IMR-90 (cell line): ENCODE data around the gene PPP6R3. TPM values are rescaled to one million over a fixed set of nuclear protein-coding genes. Genes with fewer than 3 reads are reported as not detected.
A peak's percentile ranks its signal among the peaks of the same experiment; 100 is the strongest.

ENCODE experiments used
- ATAC-seq: fragments of 200-7000 bp; cut with Tn5 transposase; 2 replicates; pipeline ENCODE4 v1.9.1; 2020; ENCODE audit warnings: low read depth, mild to moderate bottlenecking, moderate library complexity
- BruUV-seq: library from RNA; stranded (reverse); fragments of 400-500 nt; replicated peaks from 2 replicates; lab custom pipeline; 2021; lab: Mats Ljungman, UMichigan
- CTCF ChIA-PET: fragments of 300-600 bp; formaldehyde crosslinking; extraction: SDS; loops from one replicate; lab custom pipeline; 2021; ENCODE audit warnings: antibody characterized with exemption; lab: Yijun Ruan, JAX
- POLR2A ChIA-PET: fragments of 300-600 bp; sonication (Branson Sonifier 250); formaldehyde crosslinking; loops from one replicate; lab custom pipeline; 2022; ENCODE audit warnings: antibody characterized with exemption; ENCODE audit not compliant: unreplicated experiment; lab: Charles Lee
- DNase-seq: peaks from one replicate; pipeline ENCODE4 v3.0.0; 2013
- H2AFZ ChIP-seq: replicated peaks from 2 replicates; pipeline ENCODE3; 2013; ENCODE audit warnings: low read length, mild to moderate bottlenecking; ENCODE audit not compliant: poor library complexity
- H2AK5ac ChIP-seq: 2 replicates; pipeline ENCODE4 v1.6.1; 2013; ENCODE audit warnings: low read depth, low read length, inconsistent platforms
- H2AK9ac ChIP-seq: replicated peaks from 2 replicates; pipeline ENCODE3; 2013; ENCODE audit warnings: mild to moderate bottlenecking, low read depth, low read length, moderate library complexity; ENCODE audit not compliant: poor library complexity
- H2BK120ac ChIP-seq: 2 replicates; pipeline ENCODE4 v1.6.1; 2013; ENCODE audit warnings: low read depth, low read length, inconsistent platforms
- H2BK15ac ChIP-seq: 3 replicates; pipeline ENCODE4 v1.6.1; 2013; ENCODE audit warnings: low read depth, low read length, inconsistent platforms
- H2BK20ac ChIP-seq: 2 replicates; pipeline ENCODE4 v1.6.1; 2013; ENCODE audit warnings: low read depth, mild to moderate bottlenecking, inconsistent platforms, low read length, moderate library complexity
- H2BK5ac ChIP-seq: 2 replicates; pipeline ENCODE4 v1.6.1; 2013; ENCODE audit warnings: mild to moderate bottlenecking, low read depth, low read length, inconsistent platforms; ENCODE audit not compliant: poor library complexity, severe bottlenecking
- H3K14ac ChIP-seq: replicated peaks from 2 replicates; pipeline ENCODE4 v1.6.1; 2013; ENCODE audit warnings: low read depth, low read length, inconsistent platforms
- H3K18ac ChIP-seq: 2 replicates; pipeline ENCODE4 v1.6.1; 2013; ENCODE audit warnings: low read depth, low read length, control low read depth
- H3K23ac ChIP-seq: 2 replicates; pipeline ENCODE4 v1.6.1; 2013; ENCODE audit warnings: low read depth, low read length, inconsistent platforms
- H3K27ac ChIP-seq: 2 replicates; pipeline ENCODE4 v1.5.1; 2013; ENCODE audit warnings: mild to moderate bottlenecking, control low read depth, low read length; ENCODE audit not compliant: insufficient read depth
- H3K27me3 ChIP-seq: 2 replicates; pipeline ENCODE4 v1.6.1; 2013; ENCODE audit warnings: low read length; ENCODE audit not compliant: control insufficient read depth, insufficient read depth
- H3K36me3 ChIP-seq: 2 replicates; pipeline ENCODE4 v1.6.1; 2013; ENCODE audit warnings: low read length, mixed read lengths; ENCODE audit not compliant: control insufficient read depth, insufficient read depth
- H3K4ac ChIP-seq: 2 replicates; pipeline ENCODE4 v1.6.1; 2013; ENCODE audit warnings: low read depth, low read length, inconsistent platforms
- H3K4me1 ChIP-seq: 2 replicates; pipeline ENCODE4 v1.6.1; 2013; ENCODE audit warnings: low read length, mixed read lengths; ENCODE audit not compliant: control insufficient read depth, insufficient read depth
- H3K4me2 ChIP-seq: 2 replicates; pipeline ENCODE4 v1.6.1; 2013; ENCODE audit warnings: low read depth, mild to moderate bottlenecking, control low read depth, low read length, moderate library complexity
- H3K4me3 ChIP-seq: 2 replicates; pipeline ENCODE4 v1.5.1; 2013; ENCODE audit warnings: low read depth, mild to moderate bottlenecking, control low read depth, low read length, moderate library complexity; ENCODE audit not compliant: insufficient read depth
- H3K56ac ChIP-seq: 2 replicates; pipeline ENCODE4 v1.6.1; 2013; ENCODE audit warnings: low read length, inconsistent platforms; ENCODE audit not compliant: insufficient read depth; ENCODE audit errors: extremely low read depth
- H3K79me1 ChIP-seq, 2 experiments: 2 replicates each; pipeline ENCODE4 v1.6.1; 2013; ENCODE audit warnings: low read length in 2 of 2, inconsistent platforms in 1 of 2, low read depth in 1 of 2
- H3K9ac ChIP-seq: 2 replicates; pipeline ENCODE4 v1.6.1; 2013; ENCODE audit warnings: low read depth, low read length, control low read depth
- H3K9me1 ChIP-seq: 2 replicates; pipeline ENCODE4 v1.6.1; 2013; ENCODE audit warnings: low read length, inconsistent platforms; ENCODE audit not compliant: insufficient read depth
- H3K9me3 ChIP-seq: 2 replicates; pipeline ENCODE4 v1.6.1; 2013; ENCODE audit warnings: low read length; ENCODE audit not compliant: control insufficient read depth, insufficient read depth
- H4K20me1 ChIP-seq: 2 replicates; pipeline ENCODE4 v1.6.1; 2013; ENCODE audit warnings: low read length, inconsistent platforms; ENCODE audit not compliant: insufficient read depth
- H4K5ac ChIP-seq: 2 replicates; pipeline ENCODE4 v1.6.1; 2013; ENCODE audit warnings: mild to moderate bottlenecking, low read depth, low read length, control low read depth
- H4K8ac ChIP-seq, 2 experiments: 2 replicates each; pipeline ENCODE4 v1.6.1; 2013; ENCODE audit warnings: low read depth in 2 of 2, low read length in 2 of 2, control low read depth in 1 of 2, inconsistent platforms in 1 of 2
- H4K91ac ChIP-seq: 2 replicates; pipeline ENCODE4 v1.6.1; 2013; ENCODE audit warnings: low read depth, low read length, inconsistent platforms; ENCODE audit not compliant: insufficient read depth
- CHD1 ChIP-seq: IDR thresholded peaks from 2 replicates; pipeline ENCODE4 v1.6.1; 2012; ENCODE audit warnings: low read depth, low read length, improper control_type of control experiment
- MAFK ChIP-seq: IDR thresholded peaks from 2 replicates; pipeline ENCODE4 v1.6.1; 2012; ENCODE audit warnings: low read depth, low read length, improper control_type of control experiment
- MAZ ChIP-seq: IDR thresholded peaks from 2 replicates; pipeline ENCODE4 v1.6.1; 2012; ENCODE audit warnings: low read depth, mild to moderate bottlenecking, low read length, improper control_type of control experiment, moderate library complexity, borderline replicate concordance
- RFX5 ChIP-seq: IDR thresholded peaks from 2 replicates; pipeline ENCODE4 v1.8.0; 2012; ENCODE audit warnings: low read depth, mild to moderate bottlenecking, low read length, moderate library complexity
- USF2 ChIP-seq: fragments of 150-350 bp; IDR thresholded peaks from 2 replicates; pipeline ENCODE4 v1.6.1; 2017; ENCODE audit warnings: mild to moderate bottlenecking, antibody characterized with exemption, low read length, low read depth
- WGBS, 2 experiments: methylation state at CpG; one replicate each; pipeline versions ENCODE4 v1.1.5 to v1.1.7; 2013; ENCODE audit warnings: missing lambda C conversion rate in 2 of 2; ENCODE audit not compliant: insufficient read length in 1 of 2; ENCODE audit errors: extremely low coverage in 2 of 2; 5-methylcytosine and 5-hydroxymethylcytosine counted together
- dilution Hi-C: fragments of 300-500 bp; cut with HindIII; formaldehyde crosslinking; loops from one replicate; pipeline ENCODE4 v1.14.3; 2018; ENCODE audit warnings: low sequenced_read_pairs; ENCODE audit not compliant: unreplicated experiment
- in situ Hi-C: fragments of 300-500 bp; cut with MboI; formaldehyde crosslinking; loops from 3 replicates; pipeline ENCODE4 v1.14.3; 2019; ENCODE audit warnings: low sequenced_read_pairs, inconsistent platforms, mixed read lengths
- intact Hi-C: fragments of 100-400 bp; cut with micrococcal nuclease; formaldehyde crosslinking; loops from 2 replicates; pipeline ENCODE4 v1.10.0; 2022
- polyA plus RNA-seq, 3 experiments: library from polyadenylated mRNA; depleted of rRNA; stranded (reverse); fragments of >200 nt; gene quantifications; 2 replicates each; pipeline ENCODE4 v1.2.3, GENCODE V29; 2012; ENCODE audit warnings: low replicate concordance in 1 of 3
- total RNA-seq: library from RNA; depleted of rRNA; stranded (reverse); fragments of >200 nt; gene quantifications from 2 replicates; pipeline ENCODE4 v1.2.3, GENCODE V29; 2012

PPP6R3 gene
- total and polyA plus RNA-seq, 2 of the 4 experiments (the other 2 are of a cell fraction) = 29.0 to 123 TPM

GRCh38 chr11:68661697-68662603, 201.4 kb downstream of the PPP6R3 start:
- no peak overlapping the region for H2BK120ac ChIP-seq
- WGBS, 2 experiments = 0% methylated on average over 1 of the region's 18 CpGs; no CpG with 5 or more reads in 1 of the 2 experiments
- intact Hi-C loops = no loop called here
- no peak overlapping the region for H4K8ac ChIP-seq
- H4K91ac ChIP-seq = no peak overlapping the region
- no peak overlapping the region for H2AK9ac ChIP-seq
- H3K79me1 ChIP-seq = no peaks in the 10 kb centered on the region
- peaks cover 4% of the 10 kb centered on the region for H3K9me3 ChIP-seq
- H3K18ac ChIP-seq = no peak overlapping the region
- CTCF ChIA-PET = no interaction called here
- no peaks in the 10 kb centered on the region for H3K36me3 ChIP-seq
- TF ChIP-seq MAFK = no peak
- TF ChIP-seq RFX5 = no peak
- no peak for TF ChIP-seq MAZ
- no peak for TF ChIP-seq CHD1
- TF ChIP-seq USF2 = no peak
- in situ Hi-C loops = no loop called here
- H3K4ac ChIP-seq = no peak overlapping the region
- H4K5ac ChIP-seq = no peak overlapping the region
- peaks cover 7% of the 10 kb centered on the region for H3K4me1 ChIP-seq
- no peak overlapping the region for H3K4me2 ChIP-seq
- H3K14ac ChIP-seq = no peak overlapping the region
- no peak overlapping the region for H2AFZ ChIP-seq
- no peak overlapping the region for H2BK20ac ChIP-seq
- H3K9ac ChIP-seq = no peak overlapping the region
- no peak overlapping the region for H2AK5ac ChIP-seq
- H2BK5ac ChIP-seq = no peak overlapping the region
- no peak overlapping the region for H3K4me3 ChIP-seq
- H3K23ac ChIP-seq = no peak overlapping the region
- no TSS peak for BruUV-seq
- H3K27me3 ChIP-seq = peaks cover 44% of the 10 kb centered on the region
- DNase-seq = peak; percentile 25
- POLR2A ChIA-PET = no interaction called here
- H4K20me1 ChIP-seq = 0 out of 2 replicates have a peak, but pooled peaks cover 5% of the 10 kb centered on the region
- no peak for ATAC-seq
- H3K9me1 ChIP-seq = no peaks in the 10 kb centered on the region
- dilution Hi-C loops = no loop called here
- H3K56ac ChIP-seq = no peak overlapping the region
- no peak overlapping the region for H2BK15ac ChIP-seq
- no peak overlapping the region for H3K27ac ChIP-seq
